HG03108 (cell line): Measurements from ENCODE around the gene PSMC5.
"Not testable (repeated sequence)": the region's sequence is repeated elsewhere in the genome, so short reads cannot be mapped to it uniquely, and the experiment has no call there.

Source experiments
- ATAC-seq: cut with Tn5 transposase; IDR thresholded peaks from one replicate; pipeline ENCODE4 v1.9.1; 2021; ENCODE audit warnings: moderate library complexity; ENCODE audit not compliant: unreplicated experiment

PSMC5 gene

DNA sequence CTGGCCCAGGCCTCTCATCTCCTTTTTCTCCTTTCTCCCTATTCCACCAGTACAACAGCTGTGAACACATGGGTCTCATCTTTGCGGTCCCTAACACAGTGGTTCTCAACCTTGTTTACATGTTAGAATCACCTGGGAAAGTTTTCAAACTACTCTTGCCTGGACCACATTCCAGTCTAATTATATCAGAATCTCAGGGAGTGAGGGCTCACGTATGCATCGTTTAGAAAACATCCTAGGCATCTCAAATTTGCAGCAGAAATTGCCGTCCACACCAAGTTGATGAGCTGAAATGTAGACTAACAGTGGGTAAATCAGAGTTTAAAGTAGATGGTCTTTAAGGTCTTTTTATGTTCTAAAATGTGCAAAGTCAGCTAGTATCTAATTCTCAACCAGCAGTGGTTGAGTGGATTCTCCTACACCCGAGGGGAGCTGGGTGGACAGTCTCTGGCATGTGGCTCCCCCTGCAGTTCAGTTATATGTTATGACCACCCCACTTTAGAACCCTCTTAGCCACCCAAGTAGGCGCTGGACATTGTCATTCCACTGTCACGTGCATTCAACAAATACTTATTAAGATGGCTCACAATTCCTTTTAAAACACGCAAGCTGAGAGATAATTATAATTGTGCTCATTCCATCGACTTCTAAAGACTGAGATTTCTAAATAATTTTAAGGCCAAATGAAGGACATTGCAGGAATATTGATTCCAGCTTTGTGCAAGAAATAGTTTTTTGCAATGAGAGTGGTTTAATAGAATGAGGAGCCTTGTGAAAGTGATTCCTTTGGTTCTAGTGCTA lies 42.5 kb downstream of the PSMC5 start:
- not testable (repeated sequence) for ATAC-seq

GRCh38 chr17:63870292-63870665 lies 43.0 kb downstream of the PSMC5 start:
- not testable (repeated sequence) for ATAC-seq

DNA sequence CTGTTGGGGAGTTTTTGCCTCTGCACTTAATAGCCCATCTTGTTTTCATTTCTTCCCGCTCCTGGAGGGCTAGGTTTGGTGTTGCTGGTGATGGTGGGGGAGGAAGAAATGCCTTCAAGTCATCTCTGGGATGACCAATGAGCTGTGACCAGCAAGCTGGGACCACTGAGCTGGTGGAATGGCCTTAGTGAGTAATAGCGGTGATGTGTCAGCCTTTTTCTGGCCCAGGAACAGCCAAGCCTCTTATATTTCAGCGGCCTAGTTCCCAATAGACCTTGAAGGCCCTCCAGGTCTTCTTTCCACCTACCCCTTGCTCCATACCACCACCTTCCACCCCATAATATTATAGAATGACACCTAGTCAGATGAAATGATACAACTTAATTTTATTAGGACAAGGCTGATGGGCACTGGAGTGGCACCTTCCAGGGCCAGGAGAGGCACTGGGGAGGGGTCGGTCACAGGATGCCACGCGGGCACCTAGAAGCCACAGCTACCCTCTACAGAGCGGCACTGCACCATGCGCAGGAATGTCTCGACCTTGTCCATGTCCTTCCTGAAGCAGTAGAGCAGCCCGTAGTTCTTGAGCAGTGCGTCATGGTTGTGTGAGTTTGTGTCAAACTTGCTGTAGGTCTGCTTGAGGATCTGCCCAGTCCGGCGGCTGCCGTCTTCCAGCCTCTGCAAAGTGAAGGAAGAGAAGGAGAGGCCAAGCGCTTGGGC lies 44.6 kb downstream of the PSMC5 start:
- ATAC-seq: not testable (repeated sequence)

GRCh38 chr17:63873577-63873976 lies 46.3 kb downstream of the PSMC5 start, which contains the start of gene CSH2:
CSH2 (minus strand) TSS chr17:63873677; CDS start chr17:63873614, 63 bp downstream.
- not testable (repeated sequence) for ATAC-seq

DNA sequence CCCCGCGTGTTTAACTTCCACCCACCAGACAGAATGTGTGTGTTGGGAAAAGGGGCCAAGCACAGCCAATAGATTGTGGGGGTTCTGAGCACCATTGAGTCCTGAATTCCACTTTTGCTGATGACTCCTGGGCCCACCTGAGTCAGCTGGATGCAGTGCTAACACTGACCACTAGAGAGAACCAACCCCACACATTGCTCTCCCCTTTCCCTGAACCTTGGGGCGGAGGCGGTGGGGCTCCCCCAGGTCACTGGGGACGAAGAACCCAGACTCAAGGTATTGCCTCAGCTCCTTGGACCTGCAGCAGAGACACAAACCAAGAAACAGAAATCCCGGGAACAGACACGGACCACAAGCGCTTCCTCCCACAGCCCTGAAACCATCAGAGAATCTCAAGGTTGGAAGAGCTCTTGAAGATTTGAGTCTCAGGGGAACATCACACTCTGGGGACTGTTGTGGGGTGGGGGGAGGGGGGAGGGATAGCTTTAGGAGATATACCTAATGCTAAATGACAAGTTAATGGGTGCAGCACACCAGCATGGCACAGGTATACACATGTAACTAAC lies 46.9 kb downstream of the PSMC5 start:
- ATAC-seq: not testable (repeated sequence)

GRCh38 chr17:63874693-63875092 lies 47.5 kb downstream of the PSMC5 start:
- not testable (repeated sequence) for ATAC-seq

DNA sequence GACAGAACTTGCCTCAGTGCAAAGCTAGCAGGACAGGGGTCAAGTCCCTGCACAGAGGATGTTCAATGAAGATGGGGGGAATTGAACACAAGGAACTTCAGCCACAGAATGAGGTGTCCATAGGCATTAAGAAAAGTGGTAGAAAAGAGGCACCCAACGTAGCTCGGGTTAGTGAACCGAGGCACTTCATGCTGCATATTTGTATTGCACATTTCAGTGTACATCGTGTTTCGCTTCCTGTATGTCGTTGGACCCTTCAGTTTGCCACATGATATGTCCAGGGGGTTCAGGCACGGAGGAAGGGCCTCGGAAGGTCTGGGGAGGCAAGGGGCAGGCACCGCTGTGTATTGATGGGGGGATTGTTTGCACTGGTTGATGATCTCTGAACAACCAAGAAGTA lies 51.2 kb downstream of the PSMC5 start:
- ATAC-seq: not testable (repeated sequence)

- ATAC-seq: no peak
These were observed 53.5 kb downstream of the PSMC5 start for GRCh38 chr17:63880706-63881105.

DNA sequence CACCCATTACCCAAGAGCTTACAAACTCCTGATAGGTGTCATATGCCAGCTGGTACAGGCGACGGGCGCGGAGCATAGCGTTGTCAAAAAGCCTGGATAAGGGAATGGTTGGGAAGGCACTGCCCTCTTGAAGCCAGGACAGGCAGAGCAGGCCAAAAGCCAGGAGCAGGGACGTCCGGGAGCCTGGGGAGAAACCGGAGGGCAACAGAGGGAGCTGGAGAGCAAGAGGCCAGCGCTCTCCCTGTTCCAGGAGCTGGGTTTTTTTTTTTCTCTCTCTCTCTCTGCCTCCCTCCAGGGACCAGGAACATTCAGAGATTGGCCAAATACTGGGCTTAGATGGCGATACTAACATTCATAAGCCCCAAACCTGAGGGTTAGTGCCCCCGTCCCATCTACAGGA lies 54.1 kb downstream of the PSMC5 start:
- not testable (repeated sequence) for ATAC-seq
